IMR-90 (cell line): ENCODE measurements around the gene ARHGAP31. TPM values are rescaled to one million over a fixed set of nuclear protein-coding genes. Genes with fewer than 3 reads are reported as not detected.

Source experiments
- ATAC-seq: fragments of 200-7000 bp; cut with Tn5 transposase; 2 replicates; pipeline ENCODE4 v1.9.1; 2020; ENCODE audit warnings: low read depth, mild to moderate bottlenecking, moderate library complexity
- BruUV-seq: library from RNA; stranded (reverse); fragments of 400-500 nt; replicated peaks from 2 replicates; lab custom pipeline; 2021; lab: Mats Ljungman, UMichigan
- CTCF ChIA-PET: fragments of 300-600 bp; formaldehyde crosslinking; extraction: SDS; loops from one replicate; lab custom pipeline; 2021; ENCODE audit warnings: antibody characterized with exemption; lab: Yijun Ruan, JAX
- POLR2A ChIA-PET: fragments of 300-600 bp; sonication (Branson Sonifier 250); formaldehyde crosslinking; loops from one replicate; lab custom pipeline; 2022; ENCODE audit warnings: antibody characterized with exemption; ENCODE audit not compliant: unreplicated experiment; lab: Charles Lee
- DNase-seq: peaks from one replicate; pipeline ENCODE4 v3.0.0; 2013
- H2AFZ ChIP-seq: replicated peaks from 2 replicates; pipeline ENCODE3; 2013; ENCODE audit warnings: low read length, mild to moderate bottlenecking; ENCODE audit not compliant: poor library complexity
- H2AK5ac ChIP-seq: 2 replicates; pipeline ENCODE4 v1.6.1; 2013; ENCODE audit warnings: low read depth, low read length, inconsistent platforms
- H2AK9ac ChIP-seq: replicated peaks from 2 replicates; pipeline ENCODE3; 2013; ENCODE audit warnings: mild to moderate bottlenecking, low read depth, low read length, moderate library complexity; ENCODE audit not compliant: poor library complexity
- H2BK120ac ChIP-seq: 2 replicates; pipeline ENCODE4 v1.6.1; 2013; ENCODE audit warnings: low read depth, low read length, inconsistent platforms
- H2BK15ac ChIP-seq: 3 replicates; pipeline ENCODE4 v1.6.1; 2013; ENCODE audit warnings: low read depth, low read length, inconsistent platforms
- H2BK20ac ChIP-seq: 2 replicates; pipeline ENCODE4 v1.6.1; 2013; ENCODE audit warnings: low read depth, mild to moderate bottlenecking, inconsistent platforms, low read length, moderate library complexity
- H2BK5ac ChIP-seq: 2 replicates; pipeline ENCODE4 v1.6.1; 2013; ENCODE audit warnings: mild to moderate bottlenecking, low read depth, low read length, inconsistent platforms; ENCODE audit not compliant: poor library complexity, severe bottlenecking
- H3K14ac ChIP-seq: replicated peaks from 2 replicates; pipeline ENCODE4 v1.6.1; 2013; ENCODE audit warnings: low read depth, low read length, inconsistent platforms
- H3K18ac ChIP-seq: 2 replicates; pipeline ENCODE4 v1.6.1; 2013; ENCODE audit warnings: low read depth, low read length, control low read depth
- H3K23ac ChIP-seq: 2 replicates; pipeline ENCODE4 v1.6.1; 2013; ENCODE audit warnings: low read depth, low read length, inconsistent platforms
- H3K27ac ChIP-seq: 2 replicates; pipeline ENCODE4 v1.5.1; 2013; ENCODE audit warnings: mild to moderate bottlenecking, control low read depth, low read length; ENCODE audit not compliant: insufficient read depth
- H3K27me3 ChIP-seq: 2 replicates; pipeline ENCODE4 v1.6.1; 2013; ENCODE audit warnings: low read length; ENCODE audit not compliant: control insufficient read depth, insufficient read depth
- H3K36me3 ChIP-seq: 2 replicates; pipeline ENCODE4 v1.6.1; 2013; ENCODE audit warnings: low read length, mixed read lengths; ENCODE audit not compliant: control insufficient read depth, insufficient read depth
- H3K4ac ChIP-seq: 2 replicates; pipeline ENCODE4 v1.6.1; 2013; ENCODE audit warnings: low read depth, low read length, inconsistent platforms
- H3K4me1 ChIP-seq: 2 replicates; pipeline ENCODE4 v1.6.1; 2013; ENCODE audit warnings: low read length, mixed read lengths; ENCODE audit not compliant: control insufficient read depth, insufficient read depth
- H3K4me2 ChIP-seq: 2 replicates; pipeline ENCODE4 v1.6.1; 2013; ENCODE audit warnings: low read depth, mild to moderate bottlenecking, control low read depth, low read length, moderate library complexity
- H3K4me3 ChIP-seq: 2 replicates; pipeline ENCODE4 v1.5.1; 2013; ENCODE audit warnings: low read depth, mild to moderate bottlenecking, control low read depth, low read length, moderate library complexity; ENCODE audit not compliant: insufficient read depth
- H3K56ac ChIP-seq: 2 replicates; pipeline ENCODE4 v1.6.1; 2013; ENCODE audit warnings: low read length, inconsistent platforms; ENCODE audit not compliant: insufficient read depth; ENCODE audit errors: extremely low read depth
- H3K79me1 ChIP-seq, 2 experiments: 2 replicates each; pipeline ENCODE4 v1.6.1; 2013; ENCODE audit warnings: low read length in 2 of 2, inconsistent platforms in 1 of 2, low read depth in 1 of 2
- H3K9ac ChIP-seq: 2 replicates; pipeline ENCODE4 v1.6.1; 2013; ENCODE audit warnings: low read depth, low read length, control low read depth
- H3K9me1 ChIP-seq: 2 replicates; pipeline ENCODE4 v1.6.1; 2013; ENCODE audit warnings: low read length, inconsistent platforms; ENCODE audit not compliant: insufficient read depth
- H3K9me3 ChIP-seq: 2 replicates; pipeline ENCODE4 v1.6.1; 2013; ENCODE audit warnings: low read length; ENCODE audit not compliant: control insufficient read depth, insufficient read depth
- H4K20me1 ChIP-seq: 2 replicates; pipeline ENCODE4 v1.6.1; 2013; ENCODE audit warnings: low read length, inconsistent platforms; ENCODE audit not compliant: insufficient read depth
- H4K5ac ChIP-seq: 2 replicates; pipeline ENCODE4 v1.6.1; 2013; ENCODE audit warnings: mild to moderate bottlenecking, low read depth, low read length, control low read depth
- H4K8ac ChIP-seq, 2 experiments: 2 replicates each; pipeline ENCODE4 v1.6.1; 2013; ENCODE audit warnings: low read depth in 2 of 2, low read length in 2 of 2, control low read depth in 1 of 2, inconsistent platforms in 1 of 2
- H4K91ac ChIP-seq: 2 replicates; pipeline ENCODE4 v1.6.1; 2013; ENCODE audit warnings: low read depth, low read length, inconsistent platforms; ENCODE audit not compliant: insufficient read depth
- BHLHE40 ChIP-seq: fragments of 150-350 bp; IDR thresholded peaks from 2 replicates; pipeline ENCODE4 v1.6.1; 2016; ENCODE audit warnings: mild to moderate bottlenecking, low read depth, low read length
- CEBPB ChIP-seq: IDR thresholded peaks from 2 replicates; pipeline ENCODE4 v1.6.1; 2012; ENCODE audit warnings: low read depth, low read length, improper control_type of control experiment
- CHD1 ChIP-seq: IDR thresholded peaks from 2 replicates; pipeline ENCODE4 v1.6.1; 2012; ENCODE audit warnings: low read depth, low read length, improper control_type of control experiment
- ELK1 ChIP-seq: fragments of 150-350 bp; IDR thresholded peaks from 2 replicates; pipeline ENCODE4 v1.6.1; 2016; ENCODE audit warnings: low read depth, mild to moderate bottlenecking, low read length, moderate library complexity, borderline replicate concordance
- MAZ ChIP-seq: IDR thresholded peaks from 2 replicates; pipeline ENCODE4 v1.6.1; 2012; ENCODE audit warnings: low read depth, mild to moderate bottlenecking, low read length, improper control_type of control experiment, moderate library complexity, borderline replicate concordance
- MXI1 ChIP-seq: IDR thresholded peaks from 2 replicates; pipeline ENCODE4 v1.6.1; 2012; ENCODE audit warnings: low read depth, mild to moderate bottlenecking, low read length, moderate library complexity, borderline replicate concordance
- NFE2L2 ChIP-seq: fragments of 150-350 bp; IDR thresholded peaks from 2 replicates; pipeline ENCODE4 v1.6.1; 2016; ENCODE audit warnings: low read depth, mild to moderate bottlenecking, low read length
- RCOR1 ChIP-seq: IDR thresholded peaks from 2 replicates; pipeline ENCODE4 v1.6.1; 2012; ENCODE audit warnings: mild to moderate bottlenecking, low read length, improper control_type of control experiment; ENCODE audit not compliant: insufficient replicate concordance
- WGBS, 2 experiments: methylation state at CpG; one replicate each; pipeline versions ENCODE4 v1.1.5 to v1.1.7; 2013; ENCODE audit warnings: missing lambda C conversion rate in 2 of 2; ENCODE audit not compliant: insufficient read length in 1 of 2; ENCODE audit errors: extremely low coverage in 2 of 2; 5-methylcytosine and 5-hydroxymethylcytosine counted together
- dilution Hi-C: fragments of 300-500 bp; cut with HindIII; formaldehyde crosslinking; loops from one replicate; pipeline ENCODE4 v1.14.3; 2018; ENCODE audit warnings: low sequenced_read_pairs; ENCODE audit not compliant: unreplicated experiment
- in situ Hi-C: fragments of 300-500 bp; cut with MboI; formaldehyde crosslinking; loops from 3 replicates; pipeline ENCODE4 v1.14.3; 2019; ENCODE audit warnings: low sequenced_read_pairs, inconsistent platforms, mixed read lengths
- intact Hi-C: fragments of 100-400 bp; cut with micrococcal nuclease; formaldehyde crosslinking; loops from 2 replicates; pipeline ENCODE4 v1.10.0; 2022
- polyA plus RNA-seq, 3 experiments: library from polyadenylated mRNA; depleted of rRNA; stranded (reverse); fragments of >200 nt; gene quantifications; 2 replicates each; pipeline ENCODE4 v1.2.3, GENCODE V29; 2012; ENCODE audit warnings: low replicate concordance in 1 of 3
- total RNA-seq: library from RNA; depleted of rRNA; stranded (reverse); fragments of >200 nt; gene quantifications from 2 replicates; pipeline ENCODE4 v1.2.3, GENCODE V29; 2012

The ARHGAP31 gene
- total and polyA plus RNA-seq, 2 of the 4 experiments (the other 2 are of a cell fraction): 6.6 to 7.7 TPM

- Histone ChIP-seq H2BK120ac (peak overlapping the region; percentile 63; the same call in 1 of the 2 replicates), H3K27ac (peak overlapping the region; percentile 75; the same call in 1 of the 2 replicates), H3K9me3 (no peaks in the 10 kb centered on the region), H3K79me1 (peaks cover 19 to 55% of the 10 kb centered on the region in 2 experiments), H3K4me1 (peaks cover 22% of the 10 kb centered on the region), H2AFZ (no peak overlapping the region), H2AK9ac (no peak overlapping the region), H3K18ac (peak overlapping the region; percentile 50; the same call in 1 of the 2 replicates), H3K14ac (peak overlapping the region; percentile 69), H3K36me3 (no peaks in the 10 kb centered on the region), H4K8ac (no peak overlapping the region), H3K27me3 (no peaks in the 10 kb centered on the region), H3K56ac (no peak overlapping the region), H4K20me1 (peaks cover 3% of the 10 kb centered on the region; the same call in 1 of the 2 replicates), H2AK5ac (peak overlapping the region; percentile 78; the same call in 1 of the 2 replicates), H3K4me2 (peak overlapping the region; percentile 49; the same call in 1 of the 2 replicates), H3K9ac (no peak overlapping the region; the same call in 1 of the 2 replicates), H4K5ac (peak overlapping the region; percentile 78), H2BK20ac (peak overlapping the region; percentile 35), H3K23ac (no peak overlapping the region), H4K91ac (peak overlapping the region; percentile 18; the same call in 1 of the 2 replicates), H3K4me3 (no peak overlapping the region), H3K9me1 (peaks cover 16% of the 10 kb centered on the region), H2BK5ac (no peak overlapping the region), H2BK15ac (peak overlapping the region; percentile 86; the same call in 1 of the 3 replicates), H3K4ac (peak overlapping the region; percentile 43; the same call in 1 of the 2 replicates)
- ATAC-seq (no peak), DNase-seq (no peak)
- POLR2A ChIA-PET: no interaction called here
- no CpG with 5 or more reads among the region's 3 CpGs for WGBS, 2 experiments
- dilution Hi-C loops (no loop called here), intact Hi-C loops (loop anchor here (2.0 kb wide), 1 partner anchor 52 kb away; the partner anchor contains the start of gene ARHGAP31), in situ Hi-C loops (no loop called here)
- BruUV-seq: no TSS peak
- TF ChIP-seq RCOR1 (no peak), MXI1 (no peak), ELK1 (no peak), CEBPB (no peak), MAZ (no peak), NFE2L2 (no peak), BHLHE40 (no peak), CHD1 (no peak)
- CTCF ChIA-PET: interaction anchor here (1.5 to 1.9 kb wide), 2 partner anchors 16 to 55 kb away, joined by 4 to 7 read pairs; no protein-coding TSS in a partner anchor
Observed at GRCh38 chr3:119347036-119347435, 52.9 kb downstream of the ARHGAP31 start.
